ENCODE measurements around the gene KCNQ1. TPM values are rescaled to one million over a fixed set of nuclear protein-coding genes. Genes with fewer than 3 reads are reported as not detected.
A peak's percentile ranks its signal among the peaks of the same experiment; 100 is the strongest.

Gene KCNQ1
- total and polyA plus RNA-seq, 7 donors = 0.48 to 3.1 (median 1.1) TPM

GRCh38 chr11:2450321-2451041 lies 5.7 kb downstream of the KCNQ1 start:
- no peaks in the 10 kb centered on the region for H3K36me3 ChIP-seq (ENCODE audit: insufficient read depth in 1 of 2, low read depth in 1 of 2)
- no peaks in the 10 kb centered on the region for H3K9me3 ChIP-seq
- no peaks in the 10 kb centered on the region for H3K4me1 ChIP-seq
- TF ChIP-seq CTCF (IDR thresholded peaks at IDR 0.05) = no peak
- H3K27me3 ChIP-seq (ENCODE audit: insufficient read depth in 3 of 3, low read length in 2 of 3) = peaks cover 0 to 65% (median 18%) of the 10 kb centered on the region in 3 donors
- H3K4me3 ChIP-seq = no peak overlapping the region
- intact Hi-C loops (cut with DNase I) = no loop called here
- DNase-seq (peak in 1 of 2 donors; percentile 47), ATAC-seq (no peak)
- 71 to 76% (median 71%) methylated on average over 16 to 19 of the region's 19 CpGs for WGBS, 3 donors
- no peak overlapping the region for H3K27ac ChIP-seq

- Histone ChIP-seq H3K36me3 (ENCODE audit: insufficient read depth in 1 of 2, low read depth in 1 of 2) (no peaks in the 10 kb centered on the region), H3K27me3 (ENCODE audit: insufficient read depth in 3 of 3, low read length in 2 of 3) (peaks cover 0 to 59% (median 18%) of the 10 kb centered on the region in 3 donors), H3K4me1 (no peaks in the 10 kb centered on the region), H3K4me3 (no peak overlapping the region), H3K9me3 (no peaks in the 10 kb centered on the region), H3K27ac (no peak overlapping the region)
- whole genome bisulfite sequencing, 3 donors = 82 to 88% (median 82%) methylated on average over 14 to 15 of the region's 15 CpGs
- intact Hi-C loops (cut with DNase I) = no loop called here
- DNase-seq (peak in 1 of 2 donors; percentile 24), ATAC-seq (no peak)
- TF ChIP-seq CTCF (IDR thresholded peaks at IDR 0.05) = no peak
These were observed 6.5 kb downstream of the KCNQ1 start for GRCh38 chr11:2451336-2451735.

- Histone ChIP-seq H3K4me3 (no peak overlapping the region), H3K9me3 (no peaks in the 10 kb centered on the region), H3K27me3 (ENCODE audit: insufficient read depth in 3 of 3, low read length in 2 of 3) (peaks cover 0 to 53% (median 16%) of the 10 kb centered on the region in 3 donors), H3K27ac (no peak overlapping the region), H3K4me1 (no peaks in the 10 kb centered on the region), H3K36me3 (ENCODE audit: insufficient read depth in 1 of 2, low read depth in 1 of 2) (no peaks in the 10 kb centered on the region)
- no peak for ATAC-seq
- WGBS, 3 donors = 59 to 64% (median 62%) methylated on average over 6 of the region's 6 CpGs
- peak in 1 of 2 donors; percentile 24 for DNase-seq
- intact Hi-C loops (cut with DNase I) = no loop called here
- TF ChIP-seq CTCF (IDR thresholded peaks at IDR 0.05) = no peak
These were observed 7.1 kb downstream of the KCNQ1 start for GRCh38 chr11:2451916-2452315.

GRCh38 chr11:2452321-2453012 lies 7.7 kb downstream of the KCNQ1 start:
- no peaks in the 10 kb centered on the region for H3K36me3 ChIP-seq (ENCODE audit: insufficient read depth in 1 of 2, low read depth in 1 of 2)
- peaks cover 0 to 51% (median 16%) of the 10 kb centered on the region in 3 donors for H3K27me3 ChIP-seq (ENCODE audit: insufficient read depth in 3 of 3, low read length in 2 of 3)
- H3K4me1 ChIP-seq = no peaks in the 10 kb centered on the region
- no peak for TF ChIP-seq CTCF (IDR thresholded peaks at IDR 0.05)
- H3K27ac ChIP-seq = no peak overlapping the region
- WGBS, 3 donors = 34 to 43% (median 37%) methylated on average over 18 to 20 of the region's 20 CpGs
- intact Hi-C loops (cut with DNase I) = no loop called here
- no peaks in the 10 kb centered on the region for H3K9me3 ChIP-seq
- ATAC-seq = no peak
- peak in 1 of 2 donors; percentile 22 for DNase-seq
- no peak overlapping the region for H3K4me3 ChIP-seq

All from psoas muscle (tissue), 8 donors.